ENCODE results near the gene LBX2.

GRCh38 chr2:74516650-74517049 is 17.2 kb upstream of the LBX2 start:
- TF ChIP-seq CTCF (IDR thresholded peaks at IDR 0.05) (no peak), POLR2A (IDR thresholded peaks at IDR 0.05) (no peak)

All from transverse colon (tissue), 3 donors.